GM18517 (cell line): ENCODE data around the gene COL2A1.

Source experiments
- ATAC-seq: cut with Tn5 transposase; IDR thresholded peaks from one replicate; pipeline ENCODE4 v1.9.1; 2021; ENCODE audit warnings: mild to moderate bottlenecking, moderate library complexity; ENCODE audit not compliant: unreplicated experiment

Gene COL2A1

DNA sequence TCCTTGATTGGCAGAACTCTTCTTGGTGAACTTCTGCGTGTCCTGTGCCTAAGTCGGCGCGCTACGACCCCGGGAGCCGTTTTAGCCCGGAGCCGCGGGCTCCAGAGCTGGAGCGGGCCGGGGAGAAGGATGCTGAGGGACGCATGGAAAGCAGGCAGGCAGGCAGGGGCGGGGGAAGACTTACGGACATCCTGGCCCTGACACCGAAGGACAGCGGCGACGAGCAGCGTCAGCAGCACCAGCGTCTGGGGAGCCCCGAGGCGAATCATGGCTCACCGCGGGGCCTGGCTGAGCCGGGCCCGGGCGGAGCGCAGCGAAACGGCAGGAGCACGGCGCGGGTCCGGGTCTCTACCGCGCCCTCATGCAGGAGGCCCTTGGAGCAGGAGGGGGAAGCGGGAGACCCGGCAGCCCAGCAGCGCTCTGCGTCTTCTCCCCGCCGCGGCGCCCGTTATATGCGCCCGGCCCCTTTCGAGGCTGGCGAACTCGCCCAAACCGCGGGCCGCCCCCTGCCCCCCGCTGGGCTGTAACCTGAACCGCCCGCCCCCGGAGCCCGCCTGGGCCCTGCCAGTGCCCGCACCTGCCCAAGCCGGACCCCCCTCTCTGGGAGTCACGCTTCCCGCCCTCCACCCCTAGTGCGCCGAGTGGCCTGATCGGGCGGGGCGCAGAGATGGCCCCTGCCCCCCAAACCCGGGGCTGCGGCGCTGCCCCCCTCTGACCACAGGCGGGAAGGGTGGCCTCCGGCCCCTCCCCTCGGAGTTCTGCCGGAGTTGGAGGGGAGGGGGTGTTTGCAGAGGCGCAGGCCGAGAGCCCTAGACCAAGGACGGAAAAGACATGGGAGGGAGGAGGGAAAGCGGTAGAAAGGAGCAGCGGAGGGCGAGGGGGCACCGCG is at the start of gene COL2A1:
COL2A1 (minus strand) TSS at position 424 of the 889 bp plus-strand sequence; CDS start at position 269, 155 bp downstream.
- ATAC-seq: no peak

DNA sequence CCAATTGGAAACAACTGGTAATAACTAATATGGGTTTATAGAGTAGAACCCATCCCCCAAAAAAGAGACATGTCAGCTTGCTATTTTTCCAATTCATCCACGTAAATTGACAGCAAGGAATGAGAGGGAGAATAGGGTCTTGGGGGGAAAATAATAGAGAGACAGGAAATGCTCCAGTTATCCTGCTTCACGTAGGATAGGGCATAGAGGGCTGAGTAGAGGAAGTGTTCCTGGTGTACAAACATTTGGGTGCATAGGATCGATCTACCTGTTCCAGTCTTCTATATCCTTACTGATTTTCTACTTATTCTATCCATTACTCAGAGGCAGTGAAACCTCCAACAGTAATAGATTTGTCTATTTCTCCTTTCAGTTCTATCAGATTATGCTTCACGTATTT is 49.6 kb upstream of the COL2A1 start:
- no peak for ATAC-seq

DNA sequence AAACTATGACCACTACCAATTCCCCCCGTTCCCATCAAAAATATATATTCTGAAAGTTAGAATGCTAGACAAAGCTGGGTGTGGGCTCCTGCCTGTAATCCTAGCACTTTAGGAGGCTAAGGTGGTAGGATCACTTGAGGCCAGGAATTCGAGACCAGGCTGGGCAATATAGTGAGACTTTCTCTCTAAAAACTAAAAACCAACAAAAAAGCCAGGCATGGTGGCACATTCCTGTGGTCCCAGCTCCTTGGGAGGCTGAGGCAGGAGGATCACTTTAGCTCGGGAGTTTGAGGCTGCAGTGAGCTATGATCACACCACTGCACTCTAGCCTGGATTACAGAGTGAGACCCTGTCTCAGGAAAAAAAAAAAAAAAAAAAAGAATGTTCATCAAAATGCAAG is 48.8 kb upstream of the COL2A1 start:
- no peak for ATAC-seq

DNA sequence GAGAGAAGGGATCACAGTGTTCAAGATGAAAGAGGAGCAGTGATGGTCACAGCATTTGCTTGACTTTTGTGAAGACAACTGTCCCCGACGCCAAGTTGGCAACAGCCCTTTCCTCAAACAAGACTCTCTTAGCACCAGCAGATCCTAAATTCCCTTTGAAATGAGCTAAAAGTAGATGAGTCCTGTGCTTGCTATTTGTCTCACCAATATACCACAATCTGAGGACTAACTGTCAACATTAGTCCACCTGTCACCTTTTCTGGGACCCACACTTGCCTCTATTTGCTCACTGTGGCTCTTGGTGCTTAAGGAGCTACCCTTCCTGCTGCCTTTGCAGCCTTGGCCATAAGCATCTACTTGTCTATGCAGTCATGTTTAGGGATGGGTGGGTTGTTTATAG is 47.4 kb upstream of the COL2A1 start:
- no peak for ATAC-seq

DNA sequence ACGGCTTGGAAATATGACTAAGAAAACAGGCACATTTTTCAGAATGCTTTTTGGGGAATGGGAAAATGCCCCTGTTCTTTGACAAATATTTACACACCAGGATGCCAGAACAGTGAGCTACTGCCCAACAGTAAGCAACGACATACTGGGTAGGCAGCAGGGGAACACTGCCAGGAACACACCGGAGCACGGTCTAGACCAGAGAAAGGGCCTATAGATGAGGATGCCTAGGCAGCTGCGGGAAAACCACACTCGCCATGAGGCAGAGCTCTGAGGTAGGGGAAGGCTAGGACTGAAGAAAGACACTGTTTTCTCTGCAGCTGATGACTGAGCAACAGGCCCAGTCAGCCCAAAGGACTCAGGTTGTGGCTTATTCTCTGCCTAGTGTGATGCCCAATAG is 45.9 kb upstream of the COL2A1 start:
- ATAC-seq: no peak

DNA sequence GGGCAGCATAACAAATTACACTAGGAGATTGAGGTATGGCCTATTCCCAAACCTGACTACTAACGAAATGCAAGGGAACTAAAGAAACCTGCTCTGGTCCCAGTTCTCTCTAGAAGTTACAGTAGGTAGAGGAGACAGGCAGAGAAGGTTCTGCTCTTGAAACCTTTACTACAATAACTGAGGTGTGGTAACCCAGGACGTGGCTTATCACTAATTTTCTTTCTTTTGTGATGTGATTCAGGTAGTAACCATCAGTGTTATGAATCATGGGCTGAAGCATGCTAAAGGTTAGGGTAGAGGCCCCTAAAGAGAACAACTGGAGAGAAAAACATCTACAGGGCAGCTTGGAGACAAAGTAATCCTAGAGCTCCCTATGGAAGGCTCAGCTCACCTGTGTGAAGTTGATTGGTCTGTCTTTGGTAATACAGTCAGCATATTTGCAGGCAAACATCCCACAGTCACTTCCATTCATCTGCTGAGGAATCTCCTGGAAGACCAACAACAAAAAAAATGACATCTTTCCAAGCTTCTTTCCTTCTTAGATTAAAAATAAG is 41.8 kb upstream of the COL2A1 start:
- no peak for ATAC-seq

DNA sequence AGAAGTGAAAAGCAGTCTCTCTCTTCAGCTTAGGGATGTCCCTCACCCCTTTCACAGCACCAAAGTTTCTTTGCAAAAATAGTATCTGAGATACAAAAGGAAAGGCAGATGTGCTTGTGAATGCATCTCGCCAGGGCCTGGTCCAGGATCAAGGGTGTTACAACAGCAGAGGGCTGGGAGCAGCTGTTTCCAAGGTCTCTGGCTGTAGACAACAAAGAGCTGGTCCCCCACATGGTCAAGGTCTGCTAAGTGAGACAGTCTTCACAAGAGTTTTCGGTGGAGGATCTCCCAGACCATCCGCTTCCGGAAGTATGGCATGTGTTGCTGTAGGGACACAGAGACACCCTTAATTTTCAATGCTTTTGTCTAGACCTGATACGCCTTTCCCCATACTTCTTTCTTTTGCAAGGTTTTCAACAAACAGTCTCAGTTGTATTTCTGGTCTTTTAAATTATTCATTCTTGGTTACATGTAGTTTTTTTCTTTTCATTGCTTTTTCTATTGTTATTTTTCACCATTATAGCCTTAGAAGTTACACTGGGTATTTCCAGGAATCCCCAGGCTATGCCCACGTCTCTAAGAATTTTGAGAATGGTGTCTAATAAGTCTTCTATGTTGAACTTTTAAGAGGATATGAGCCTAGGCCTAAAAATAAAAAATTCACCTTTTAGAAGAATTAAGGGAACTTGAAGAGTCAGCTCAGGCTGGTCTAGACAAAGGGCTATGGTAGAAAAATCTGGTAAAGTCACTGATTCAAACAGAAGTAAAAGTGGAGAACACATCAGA is 41.0 kb upstream of the COL2A1 start:
- no peak for ATAC-seq

DNA sequence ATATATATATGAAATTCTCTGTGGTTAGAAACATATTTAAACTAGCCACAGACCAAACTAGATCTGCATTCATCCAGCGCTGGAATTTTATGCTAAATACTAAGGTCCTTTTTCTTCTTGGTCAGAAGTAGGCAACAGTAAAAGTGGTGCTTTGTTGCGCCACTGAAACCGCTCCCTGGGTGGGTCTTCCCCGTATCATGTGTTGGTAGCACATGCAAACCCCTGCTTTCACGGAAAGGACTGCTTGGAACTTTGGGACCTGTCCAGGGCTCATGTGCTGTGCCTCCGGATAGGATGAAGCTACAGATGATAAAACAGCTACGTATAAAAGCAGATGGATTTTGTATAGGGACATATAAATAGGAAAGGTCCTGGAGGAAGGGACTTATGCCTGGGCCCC is 40.1 kb upstream of the COL2A1 start:
- ATAC-seq: no peak

DNA sequence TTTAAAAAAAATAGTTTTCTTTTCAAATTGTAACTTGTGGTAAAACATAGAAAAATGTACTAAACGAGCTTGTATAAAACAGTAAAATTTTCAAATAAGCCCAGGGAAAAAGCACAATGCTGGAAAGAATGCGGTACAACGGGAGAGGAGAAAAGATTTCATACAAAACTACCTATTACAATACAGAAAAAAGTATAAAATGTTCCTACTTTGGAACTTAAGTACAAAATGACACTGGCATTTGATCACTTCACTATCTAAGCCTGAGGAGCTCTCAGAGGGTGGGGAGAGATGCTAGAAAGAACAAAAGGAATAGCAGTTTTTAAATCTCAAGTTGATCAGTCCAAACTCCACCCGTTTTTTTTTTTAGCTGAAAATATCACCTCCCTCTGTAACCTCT is 39.5 kb upstream of the COL2A1 start:
- ATAC-seq: no peak

DNA sequence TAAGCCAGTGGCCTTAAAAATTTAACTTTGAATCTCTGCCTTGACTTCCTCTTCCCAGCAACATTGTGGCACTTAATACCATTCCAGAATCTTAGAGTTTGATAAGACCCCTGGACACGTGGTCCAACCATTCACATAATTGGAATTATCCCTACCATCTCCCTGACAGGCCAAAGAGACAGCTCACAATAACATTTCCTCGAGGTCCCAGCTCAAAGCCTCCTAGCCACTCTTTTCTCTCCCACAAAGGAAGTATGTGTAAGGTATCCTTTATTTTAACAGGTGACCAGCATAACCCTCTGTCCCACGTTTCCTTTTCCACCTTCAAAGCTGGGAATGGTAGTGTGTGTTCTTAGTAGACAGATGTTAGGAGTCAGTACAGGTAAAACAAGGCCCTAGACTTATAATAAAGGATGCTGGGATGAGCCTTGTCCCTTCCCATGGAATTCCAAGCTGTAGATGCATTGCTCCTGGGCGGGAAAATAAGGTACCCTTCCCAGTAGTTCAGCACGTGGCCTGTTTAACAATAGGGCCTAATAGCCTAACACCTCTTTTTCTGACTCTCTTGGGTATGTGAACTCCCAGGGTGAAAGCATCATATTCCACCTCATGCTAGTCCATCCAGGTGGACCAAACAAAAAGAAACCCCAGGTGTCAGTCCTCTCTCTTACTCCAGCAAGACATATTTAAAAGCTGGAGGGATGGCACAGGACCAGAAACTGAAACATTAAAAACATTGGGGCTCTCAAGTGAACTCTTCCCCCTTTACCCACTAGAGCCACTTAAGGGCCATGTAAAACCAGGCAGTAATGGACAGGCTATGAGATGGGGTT is 37.5 kb upstream of the COL2A1 start:
- no peak for ATAC-seq

DNA sequence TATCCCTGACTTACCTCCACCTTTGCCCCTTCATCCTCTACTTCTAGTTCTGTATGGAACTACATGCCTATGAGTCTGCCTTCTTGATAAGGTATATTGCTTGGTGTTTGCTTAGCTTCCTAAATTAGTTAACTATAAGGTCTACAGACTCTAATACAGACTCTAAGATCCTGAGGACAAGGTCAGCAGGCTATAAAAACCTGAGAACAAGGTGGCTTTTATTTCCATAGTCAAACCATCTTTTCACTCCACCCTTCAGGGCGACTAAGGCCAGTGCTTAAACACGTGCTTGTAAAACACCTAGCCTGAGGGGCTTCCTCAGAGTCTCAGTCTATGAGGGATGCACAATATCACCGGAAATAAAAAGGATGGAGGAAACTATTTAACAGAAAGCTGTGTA is 36.1 kb upstream of the COL2A1 start:
- ATAC-seq: no peak

DNA sequence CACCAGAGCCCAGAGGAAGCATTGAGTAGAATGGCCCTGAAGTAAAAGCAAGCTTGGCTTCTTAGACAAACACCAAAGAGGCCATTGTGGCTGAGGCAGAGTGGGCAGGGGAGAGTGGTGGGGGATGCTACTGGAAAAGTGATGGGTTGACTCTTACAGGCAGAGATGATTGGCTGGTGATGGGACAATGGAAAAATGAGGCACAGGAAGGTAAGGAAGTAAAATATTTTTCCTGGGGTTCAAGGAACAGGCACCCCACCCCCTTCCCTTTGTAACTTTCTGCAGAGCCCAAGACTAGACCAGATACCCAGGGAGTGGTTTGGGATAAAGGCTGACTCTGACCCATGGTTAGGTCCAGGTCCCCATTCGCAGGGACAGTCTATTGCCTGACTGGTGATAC is 34.9 kb upstream of the COL2A1 start:
- ATAC-seq: no peak

DNA sequence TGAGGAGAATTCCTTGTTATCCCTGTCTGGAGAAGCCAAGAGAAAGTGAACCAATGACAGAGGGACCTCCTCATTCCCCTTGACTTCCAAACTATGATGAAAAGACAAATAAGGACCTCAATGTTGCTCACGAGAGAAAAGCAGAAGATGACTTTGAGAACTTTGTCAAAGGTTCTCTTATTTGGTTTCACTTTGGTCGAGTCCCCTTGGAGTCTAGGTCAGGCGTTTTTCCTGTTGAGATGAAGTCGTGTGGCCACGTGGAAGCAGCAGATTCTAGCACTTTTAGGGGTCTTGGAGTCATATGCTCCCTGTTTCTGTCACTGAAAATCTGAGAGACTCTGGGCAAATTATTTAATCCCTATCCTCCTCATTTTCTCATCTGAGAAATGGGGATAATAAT is 33.8 kb upstream of the COL2A1 start:
- ATAC-seq: no peak

DNA sequence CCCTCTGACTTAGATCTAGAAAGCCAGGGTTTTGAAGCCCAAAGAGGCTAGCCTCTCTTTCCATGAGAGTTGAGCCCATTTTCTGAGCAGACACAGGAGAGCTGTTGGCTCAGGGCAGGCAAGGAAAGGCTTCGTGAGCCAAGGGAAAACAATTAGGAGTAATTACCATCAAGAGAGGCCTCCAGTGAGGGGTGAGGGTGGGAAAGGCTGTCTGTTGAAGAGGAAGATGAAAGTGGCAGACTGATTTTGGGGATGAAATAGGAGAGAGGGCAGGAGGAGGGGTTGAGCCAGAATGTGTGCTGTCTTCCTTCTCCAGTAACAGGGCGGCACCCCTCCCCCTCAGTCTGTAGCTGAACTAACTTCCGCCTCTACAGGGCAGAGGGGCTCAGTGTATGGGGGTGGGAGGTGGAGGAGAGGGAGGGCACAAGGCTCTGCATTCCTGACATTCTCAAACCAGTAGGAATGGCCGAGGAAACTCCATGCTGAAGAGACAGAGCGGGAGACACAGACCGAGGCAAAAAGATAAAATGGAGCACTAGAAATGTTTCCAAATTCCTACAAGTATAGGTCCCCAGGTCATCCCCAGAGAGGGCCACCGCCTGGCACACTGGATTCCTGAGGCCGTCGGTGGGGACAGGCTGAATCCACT is 33.1 kb upstream of the COL2A1 start:
- ATAC-seq: no peak

DNA sequence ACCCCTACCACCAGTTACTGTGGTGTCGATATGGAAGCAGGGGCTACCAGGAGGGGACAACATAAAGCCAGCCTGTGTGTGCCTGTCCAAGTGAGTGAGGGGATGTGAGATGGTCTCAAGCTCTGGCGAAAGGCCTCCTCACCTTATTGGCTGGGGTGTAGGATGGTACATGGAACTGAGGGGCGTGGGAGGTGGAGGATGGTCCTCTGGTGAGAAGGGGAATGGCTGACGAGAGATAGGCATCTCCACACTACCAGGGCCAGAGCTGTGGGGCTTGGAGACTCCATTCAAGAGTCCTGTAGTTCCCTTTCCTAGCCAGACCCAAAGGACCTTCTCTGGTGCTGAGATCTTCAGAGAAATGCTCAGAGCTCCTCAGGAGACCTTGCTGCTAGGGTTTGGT is 32.5 kb upstream of the COL2A1 start:
- no peak for ATAC-seq

DNA sequence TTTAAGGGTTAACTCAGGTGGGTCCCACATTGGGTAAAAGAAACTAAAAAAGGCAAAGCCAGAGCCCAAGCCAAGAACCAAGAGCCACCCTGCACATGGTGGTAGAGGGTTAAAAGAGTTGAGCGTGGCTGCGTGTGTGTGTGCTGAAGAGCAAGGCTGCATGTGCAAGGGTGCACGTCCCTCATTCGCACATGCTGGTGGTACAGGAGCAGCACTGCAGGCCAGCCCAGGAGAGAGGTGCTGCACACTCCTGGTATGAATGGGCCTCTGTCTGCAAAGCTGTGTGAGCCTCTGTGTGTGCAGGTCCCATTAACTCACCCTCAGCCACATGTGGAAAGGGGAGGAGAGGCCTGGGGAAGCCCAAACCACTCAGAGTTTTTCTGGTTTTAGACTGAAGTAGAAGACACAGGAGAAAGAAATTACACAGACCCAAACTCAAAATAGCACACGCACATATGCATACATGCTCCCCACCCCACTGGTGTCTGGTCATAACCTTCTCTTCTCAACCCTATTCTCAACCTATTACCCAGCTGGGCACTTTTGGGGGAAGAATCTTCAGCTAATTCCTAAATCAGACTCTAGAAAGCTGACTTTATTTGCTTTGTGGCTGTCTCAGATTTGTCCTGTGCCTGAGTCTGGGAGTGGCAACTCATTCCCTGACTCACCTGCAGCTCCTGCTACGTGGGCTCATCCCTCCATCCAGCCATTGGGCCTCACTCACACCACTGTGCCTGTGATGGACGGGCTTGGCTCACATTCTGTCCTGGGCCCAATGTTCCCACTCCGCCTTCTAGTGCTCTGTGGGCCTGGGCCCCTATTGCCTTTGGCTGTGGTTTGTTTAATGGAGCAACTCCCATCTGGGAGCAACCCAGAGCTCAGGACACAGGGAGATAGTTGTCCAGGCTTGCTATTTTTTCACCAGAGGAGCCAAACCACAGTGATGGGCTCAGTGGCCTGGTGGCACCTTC is 30.8 kb upstream of the COL2A1 start:
- ATAC-seq: no peak

DNA sequence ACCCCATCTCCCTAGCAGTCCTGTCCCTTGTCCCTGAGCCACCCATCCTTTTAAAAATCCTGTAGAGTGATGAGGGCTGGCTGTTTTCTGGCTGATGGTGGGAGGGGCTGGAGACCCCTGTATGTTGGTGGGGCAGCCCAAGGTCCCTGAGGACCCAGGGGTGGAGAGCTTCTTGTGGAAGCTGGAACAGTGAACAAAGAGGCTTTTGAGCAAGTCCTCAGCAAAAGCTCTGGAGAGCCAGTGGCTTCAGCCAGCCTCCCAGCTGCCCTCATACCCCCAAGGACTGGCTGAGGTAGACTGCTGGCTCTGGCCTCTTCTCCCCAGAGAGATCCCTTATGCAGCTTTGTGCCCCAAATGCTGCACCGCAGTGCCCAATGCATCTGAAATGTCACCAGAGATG is 29.2 kb upstream of the COL2A1 start:
- ATAC-seq: no peak

DNA sequence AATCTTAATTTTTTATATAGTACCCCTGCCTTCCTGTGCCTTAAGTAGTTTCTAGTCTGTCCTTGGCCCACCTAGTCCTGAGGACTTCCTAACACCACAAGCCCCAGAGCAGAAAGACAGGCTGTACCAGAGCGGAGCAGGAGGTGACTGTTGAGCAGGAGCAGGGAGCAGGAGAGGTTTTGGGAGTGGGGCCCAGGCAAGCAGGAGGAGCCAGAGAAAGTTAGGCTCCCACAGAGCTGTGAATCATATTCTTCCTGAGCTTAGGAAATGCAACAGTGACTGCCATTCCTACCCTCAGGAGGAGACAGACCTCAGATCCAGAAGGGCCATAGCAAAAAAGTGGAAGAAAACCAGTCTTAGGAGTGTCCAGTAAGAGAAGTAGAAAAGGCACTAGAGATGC is 28.3 kb upstream of the COL2A1 start:
- no peak for ATAC-seq
